Subcutaneous adipose tissue (tissue), 4 donors: ENCODE results near the gene PPARD. TPM values are rescaled to one million over a fixed set of nuclear protein-coding genes. Genes with fewer than 3 reads are reported as not detected.

Source experiments
- CTCF ChIP-seq: fragments of 450-650 bp; IDR thresholded peaks from one replicate; pipeline ENCODE4 v1.5.1; 2016; ENCODE audit warnings: low read depth, mild to moderate bottlenecking, control low read depth, antibody characterized with exemption, moderate library complexity
- total RNA-seq, 4 donors: library from RNA; depleted of rRNA; stranded (reverse); fragments of >200 nt; gene quantifications; one replicate each; pipeline ENCODE4 v1.1.0, GENCODE V29; 2016

The PPARD gene
- total RNA-seq, 4 donors from 2014 or later = 6.1 to 17.3 (median 7.0) TPM

DNA sequence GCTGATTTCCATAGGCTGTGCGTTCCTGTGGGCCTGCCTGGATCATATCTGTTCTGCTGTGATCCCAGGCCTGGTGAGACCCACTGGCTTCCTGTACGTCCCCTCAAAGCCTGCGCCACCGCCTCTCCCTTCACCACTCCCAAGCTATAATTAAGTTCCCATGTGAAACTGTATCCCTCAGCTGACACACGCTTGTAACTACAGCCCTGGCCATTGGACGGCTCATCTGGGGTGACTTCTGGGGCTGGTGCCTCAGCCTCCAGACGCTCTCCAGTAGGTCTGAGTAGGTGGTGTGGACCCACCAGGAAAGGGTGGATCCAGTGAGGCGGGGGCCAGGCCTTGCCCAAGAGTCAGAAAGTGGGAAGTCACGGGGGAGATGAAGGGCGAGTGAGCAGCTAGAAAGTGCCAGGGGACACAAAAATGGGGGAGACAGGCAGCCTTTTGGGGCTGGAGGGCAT, 21.0 kb downstream of the PPARD start:
- TF ChIP-seq CTCF = no peak

DNA sequence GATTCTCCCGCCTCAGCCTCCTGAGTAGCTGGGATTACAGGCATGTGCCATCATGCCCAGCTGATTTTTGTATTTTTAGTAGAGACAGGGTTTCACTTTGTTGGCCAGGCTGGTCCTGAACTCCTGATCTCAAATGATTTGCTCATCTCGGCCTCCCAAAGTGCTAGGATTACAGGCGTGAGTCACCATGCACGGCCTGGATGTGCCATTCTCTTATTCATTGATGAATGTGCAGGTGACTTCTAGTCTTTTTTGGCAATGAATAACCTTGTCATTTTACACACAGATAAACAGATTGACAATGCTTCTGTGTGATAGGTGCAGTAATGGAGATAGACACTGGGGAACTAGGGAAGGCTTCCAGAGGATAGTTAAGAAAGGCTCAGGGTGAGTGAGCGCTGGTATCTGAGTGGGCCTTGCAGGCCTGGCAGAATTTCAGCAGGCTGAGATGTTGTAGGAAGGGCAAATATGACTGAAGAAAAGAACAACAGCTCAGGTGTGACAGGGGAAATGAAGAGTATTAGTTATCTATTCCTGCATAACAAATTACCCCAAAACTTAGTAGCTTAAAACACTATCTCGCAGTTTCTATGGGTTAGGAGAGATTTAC, 23.3 kb downstream of the PPARD start:
- no peak for TF ChIP-seq CTCF

GRCh38 chr6:35366204-35366596, 23.8 kb downstream of the PPARD start:
- TF ChIP-seq CTCF = no peak

GRCh38 chr6:35367646-35368037, 25.3 kb downstream of the PPARD start:
- no peak for TF ChIP-seq CTCF

DNA sequence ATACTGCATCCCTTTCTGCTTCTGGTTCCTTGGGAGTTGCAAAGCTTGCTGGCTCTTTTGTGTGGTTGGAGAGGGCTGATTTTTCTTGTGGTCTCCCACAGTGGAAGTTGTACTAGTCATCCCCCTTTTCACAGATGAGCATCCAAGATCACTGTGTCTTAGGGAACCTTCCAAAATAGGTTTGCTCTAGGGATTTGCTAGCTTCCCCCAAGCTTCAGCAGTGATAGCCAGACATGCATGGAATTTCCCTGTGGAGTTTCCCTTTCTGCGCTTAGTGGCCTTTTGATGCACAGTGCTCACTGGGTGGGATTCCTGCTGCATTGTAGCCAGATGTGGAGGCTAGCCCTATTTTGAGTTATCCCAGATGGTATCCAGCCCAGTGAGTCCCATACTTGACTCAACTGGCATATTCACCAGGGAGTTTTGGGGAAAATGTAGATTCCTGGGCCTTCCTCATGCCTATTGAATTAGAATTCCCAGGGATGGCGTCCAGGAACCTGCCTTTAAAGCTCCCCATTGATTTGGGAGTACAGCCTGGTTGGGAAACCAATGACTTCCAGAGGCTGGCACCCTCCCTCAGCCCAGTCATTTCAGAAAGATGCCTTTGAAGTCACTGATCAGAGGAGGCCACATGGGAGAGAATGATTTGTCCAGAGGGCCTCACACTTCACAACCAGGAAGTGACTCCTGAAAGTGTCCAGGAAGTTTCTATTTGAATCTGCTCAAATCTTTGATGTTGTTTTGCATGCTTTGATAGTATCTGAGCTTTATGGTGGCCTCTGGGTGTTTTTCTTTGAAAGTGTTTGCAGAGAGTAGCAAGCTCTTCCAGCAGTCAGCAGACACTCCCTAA, 25.9 kb downstream of the PPARD start:
- no peak for TF ChIP-seq CTCF

GRCh38 chr6:35370124-35370741, 27.9 kb downstream of the PPARD start:
- no peak for TF ChIP-seq CTCF

GRCh38 chr6:35370785-35371493, 28.6 kb downstream of the PPARD start:
- TF ChIP-seq CTCF = no peak
